DMS53 treated with DMSO at 0.1 percent for 48 hours (cell line): ENCODE data around the gene CCDC148.

Experiments
- DNase-seq: peaks from one replicate; lab custom pipeline; 2025; ENCODE audit not compliant: unreplicated experiment; lab: John Stamatoyannopoulos, UW

The CCDC148 gene

GRCh38 chr2:158456309-158457066, at the start of gene CCDC148, which contains the start of gene PKP4:
Gene CCDC148, minus strand, starts transcription at chr2:158456753. Its CDS starts 314 bp downstream, at chr2:158456439.
Gene PKP4, plus strand, starts transcription at chr2:158456952. Its CDS starts 76,233 bp downstream, at chr2:158533185.
- DNase-seq: peak; percentile 85

- no peak for DNase-seq
These were observed 48.9 kb upstream of the CCDC148 start for GRCh38 chr2:158505448-158505934.

GRCh38 chr2:158504088-158504487, 47.5 kb upstream of the CCDC148 start:
- no peak for DNase-seq

- DNase-seq: no peak
These were observed 46.4 kb upstream of the CCDC148 start for GRCh38 chr2:158502974-158503373.

GRCh38 chr2:158501301-158501700, 44.7 kb upstream of the CCDC148 start:
- DNase-seq: no peak

- DNase-seq: no peak
These were observed 43.8 kb upstream of the CCDC148 start for GRCh38 chr2:158500333-158500732.

- no peak for DNase-seq
These were observed 42.8 kb upstream of the CCDC148 start for GRCh38 chr2:158499383-158499782.

GRCh38 chr2:158498749-158499136, 42.2 kb upstream of the CCDC148 start:
- DNase-seq: no peak

- DNase-seq: no peak
These were observed 41.6 kb upstream of the CCDC148 start for GRCh38 chr2:158498043-158498748.

GRCh38 chr2:158497486-158497885, 40.9 kb upstream of the CCDC148 start:
- DNase-seq: no peak

GRCh38 chr2:158496986-158497385, 40.4 kb upstream of the CCDC148 start:
- DNase-seq: no peak

- DNase-seq: no peak
These were observed 38.6 kb upstream of the CCDC148 start for GRCh38 chr2:158495175-158495574.

- DNase-seq: no peak
These were observed 36.9 kb upstream of the CCDC148 start for GRCh38 chr2:158493458-158493857.

- no peak for DNase-seq
These were observed 34.5 kb upstream of the CCDC148 start for GRCh38 chr2:158491072-158491471.

GRCh38 chr2:158489366-158490112, 33.0 kb upstream of the CCDC148 start:
- no peak for DNase-seq

- no peak for DNase-seq
These were observed 32.1 kb upstream of the CCDC148 start for GRCh38 chr2:158488442-158489216.

GRCh38 chr2:158487419-158487818, 30.9 kb upstream of the CCDC148 start:
- DNase-seq: no peak

GRCh38 chr2:158486970-158487325, 30.4 kb upstream of the CCDC148 start:
- no peak for DNase-seq

- no peak for DNase-seq
These were observed 29.8 kb upstream of the CCDC148 start for GRCh38 chr2:158486150-158486969.
